Right lobe of liver (tissue), 4 donors: ENCODE results near the gene P4HA2.

Source experiments
- POLR2A ChIP-seq: fragments of 450-650 bp; IDR thresholded peaks from one replicate; pipeline ENCODE4 v1.6.1; 2017; ENCODE audit warnings: antibody characterized with exemption, mild to moderate bottlenecking
- TF ChIP-seq, protein P1 (sequence below), 4 donors: fragments of 200-600 bp in 3 of 4; fragments of 450-650 bp in 1 of 4; IDR thresholded peaks; one replicate each; pipeline versions ENCODE4 v1.5.1 to v1.8.0; 2016 to 2022; ENCODE audit warnings: antibody characterized with exemption in 4 of 4, mild to moderate bottlenecking in 2 of 4
- donor health status: DM: no; HTN: no; CAD: no.
- donor health status: DM: no; HTN: no; CAD: no.
- donor health status: DM: no; HTN: yes; CAD: no.

DNA sequence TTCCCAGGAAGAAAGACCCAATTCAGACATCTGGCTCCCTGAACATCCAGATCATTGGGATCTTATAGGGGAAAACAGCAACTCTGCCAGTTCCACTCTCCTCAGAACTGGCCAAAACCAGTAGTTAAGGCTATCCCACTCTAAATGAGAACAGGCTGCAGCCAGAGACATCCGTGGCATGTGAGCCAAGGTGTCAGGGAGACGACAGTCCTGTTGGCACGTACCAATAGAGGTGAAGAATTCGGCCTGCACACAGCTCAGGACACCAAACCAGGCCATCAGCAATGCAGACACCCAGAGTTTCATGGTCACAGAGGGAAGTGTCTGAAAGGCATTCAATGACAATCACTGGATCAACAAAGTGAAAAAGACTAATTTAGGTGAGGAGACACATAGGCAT lies 9.3 kb downstream of the P4HA2 start:
- TF ChIP-seq, protein P1, sequence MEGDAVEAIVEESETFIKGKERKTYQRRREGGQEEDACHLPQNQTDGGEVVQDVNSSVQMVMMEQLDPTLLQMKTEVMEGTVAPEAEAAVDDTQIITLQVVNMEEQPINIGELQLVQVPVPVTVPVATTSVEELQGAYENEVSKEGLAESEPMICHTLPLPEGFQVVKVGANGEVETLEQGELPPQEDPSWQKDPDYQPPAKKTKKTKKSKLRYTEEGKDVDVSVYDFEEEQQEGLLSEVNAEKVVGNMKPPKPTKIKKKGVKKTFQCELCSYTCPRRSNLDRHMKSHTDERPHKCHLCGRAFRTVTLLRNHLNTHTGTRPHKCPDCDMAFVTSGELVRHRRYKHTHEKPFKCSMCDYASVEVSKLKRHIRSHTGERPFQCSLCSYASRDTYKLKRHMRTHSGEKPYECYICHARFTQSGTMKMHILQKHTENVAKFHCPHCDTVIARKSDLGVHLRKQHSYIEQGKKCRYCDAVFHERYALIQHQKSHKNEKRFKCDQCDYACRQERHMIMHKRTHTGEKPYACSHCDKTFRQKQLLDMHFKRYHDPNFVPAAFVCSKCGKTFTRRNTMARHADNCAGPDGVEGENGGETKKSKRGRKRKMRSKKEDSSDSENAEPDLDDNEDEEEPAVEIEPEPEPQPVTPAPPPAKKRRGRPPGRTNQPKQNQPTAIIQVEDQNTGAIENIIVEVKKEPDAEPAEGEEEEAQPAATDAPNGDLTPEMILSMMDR (IDR thresholded peaks at IDR 0.05) = no peak
- TF ChIP-seq POLR2A = no peak
